Measurements from ENCODE around the gene SLCO2A1. TPM values are rescaled to one million over a fixed set of nuclear protein-coding genes. Genes with fewer than 3 reads are reported as not detected.
A peak's percentile ranks its signal among the peaks of the same experiment; 100 is the strongest.

The SLCO2A1 gene
- total and polyA plus RNA-seq, 2 donors from 2014 or later = 27.2 to 169 TPM

GRCh38 chr3:133987948-133988484 lies 41.7 kb downstream of the SLCO2A1 start:
- Histone ChIP-seq H3K4me3 (ENCODE audit: low read length in 3 of 3) (no peak overlapping the region), H3K4me1 (ENCODE audit: control insufficient read depth in 2 of 3, insufficient read depth in 2 of 3, low read depth in 1 of 3, low read length in 3 of 3) (peaks cover 2 to 29% (median 9%) of the 10 kb centered on the region in 3 donors), H3K9ac (ENCODE audit: low read length in 3 of 3) (no peak overlapping the region), H3K36me3 (ENCODE audit: control insufficient read depth in 2 of 3, insufficient read depth in 3 of 3, low read length in 3 of 3) (no peaks in the 10 kb centered on the region), H3K9me3 (ENCODE audit: control insufficient read depth in 2 of 3, insufficient read depth in 1 of 3, low read length in 3 of 3) (no peaks in the 10 kb centered on the region), H3K27ac (ENCODE audit: low read depth in 2 of 2, low read length in 2 of 2) (peak overlapping the region; percentile 2 to 19), H3K27me3 (ENCODE audit: control insufficient read depth, insufficient read depth, low read length) (no peaks in the 10 kb centered on the region)
- DNase-seq (peak in 1 of 5 donors; percentile 60), FAIRE-seq (no peak)
- no peak for TF ChIP-seq CTCF (IDR thresholded peaks at IDR 0.05; ENCODE audit: borderline replicate concordance, extremely low read depth, insufficient read depth)
- intact Hi-C loops (cut with DNase I) = no loop called here

GRCh38 chr3:133987136-133987535 lies 42.6 kb downstream of the SLCO2A1 start:
- Histone ChIP-seq H3K9ac (ENCODE audit: low read length in 3 of 3) (no peak overlapping the region), H3K4me1 (ENCODE audit: control insufficient read depth in 2 of 3, insufficient read depth in 2 of 3, low read depth in 1 of 3, low read length in 3 of 3) (peaks cover 2 to 30% (median 9%) of the 10 kb centered on the region in 3 donors), H3K27ac (ENCODE audit: low read depth in 2 of 2, low read length in 2 of 2) (no peak overlapping the region), H3K4me3 (ENCODE audit: low read length in 3 of 3) (no peak overlapping the region), H3K9me3 (ENCODE audit: control insufficient read depth in 2 of 3, insufficient read depth in 1 of 3, low read length in 3 of 3) (no peaks in the 10 kb centered on the region), H3K36me3 (ENCODE audit: control insufficient read depth in 2 of 3, insufficient read depth in 3 of 3, low read length in 3 of 3) (no peaks in the 10 kb centered on the region), H3K27me3 (ENCODE audit: control insufficient read depth, insufficient read depth, low read length) (no peaks in the 10 kb centered on the region)
- intact Hi-C loops (cut with DNase I) = no loop called here
- TF ChIP-seq CTCF (IDR thresholded peaks at IDR 0.05; ENCODE audit: borderline replicate concordance, extremely low read depth, insufficient read depth) = no peak
- FAIRE-seq = no peak
- DNase-seq = no peak

DNA sequence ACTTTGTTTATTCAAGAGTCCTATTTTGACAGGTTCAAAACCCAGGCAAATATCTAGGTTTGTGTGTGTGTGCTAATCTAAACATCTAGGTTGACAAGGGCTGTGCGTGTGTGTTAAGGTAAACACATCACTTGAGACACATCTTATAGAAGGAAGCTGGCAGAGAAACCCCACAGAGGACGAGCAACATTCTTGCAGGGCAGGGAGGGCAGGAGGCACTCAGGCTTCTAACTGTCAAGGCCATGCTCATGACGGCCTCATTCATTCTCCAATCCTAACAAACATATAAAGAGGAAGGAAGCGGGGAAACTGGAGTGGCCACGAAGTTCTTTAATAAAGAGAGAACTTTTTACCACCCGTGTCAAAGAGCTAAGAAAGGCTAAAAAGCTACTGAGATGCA lies 43.4 kb downstream of the SLCO2A1 start:
- Histone ChIP-seq H3K36me3 (ENCODE audit: control insufficient read depth in 2 of 3, insufficient read depth in 3 of 3, low read length in 3 of 3) (no peaks in the 10 kb centered on the region), H3K27me3 (ENCODE audit: control insufficient read depth, insufficient read depth, low read length) (no peaks in the 10 kb centered on the region), H3K27ac (ENCODE audit: low read depth in 2 of 2, low read length in 2 of 2) (no peak overlapping the region), H3K4me3 (ENCODE audit: low read length in 3 of 3) (no peak overlapping the region), H3K9me3 (ENCODE audit: control insufficient read depth in 2 of 3, insufficient read depth in 1 of 3, low read length in 3 of 3) (no peaks in the 10 kb centered on the region), H3K9ac (ENCODE audit: low read length in 3 of 3) (no peak overlapping the region), H3K4me1 (ENCODE audit: control insufficient read depth in 2 of 3, insufficient read depth in 2 of 3, low read depth in 1 of 3, low read length in 3 of 3) (peaks cover 2 to 30% (median 7%) of the 10 kb centered on the region in 3 donors)
- no peak for FAIRE-seq
- TF ChIP-seq CTCF (IDR thresholded peaks at IDR 0.05; ENCODE audit: borderline replicate concordance, extremely low read depth, insufficient read depth) = no peak
- intact Hi-C loops (cut with DNase I) = no loop called here
- peak in 1 of 5 donors; percentile 6 for DNase-seq

GRCh38 chr3:133984975-133985374 lies 44.8 kb downstream of the SLCO2A1 start:
- no peak overlapping the region for H3K27ac ChIP-seq (ENCODE audit: low read depth in 2 of 2, low read length in 2 of 2)
- intact Hi-C loops (cut with DNase I) = no loop called here
- no peak for FAIRE-seq

More at GRCh38 chr3:133984975-133985374, 44.8 kb downstream of the SLCO2A1 start:
- no peaks in the 10 kb centered on the region for H3K36me3 ChIP-seq (ENCODE audit: control insufficient read depth in 2 of 3, insufficient read depth in 3 of 3, low read length in 3 of 3)
- TF ChIP-seq CTCF (IDR thresholded peaks at IDR 0.05; ENCODE audit: borderline replicate concordance, extremely low read depth, insufficient read depth) = no peak
- H3K27me3 ChIP-seq (ENCODE audit: control insufficient read depth, insufficient read depth, low read length) = no peaks in the 10 kb centered on the region
- H3K4me1 ChIP-seq (ENCODE audit: control insufficient read depth in 2 of 3, insufficient read depth in 2 of 3, low read depth in 1 of 3, low read length in 3 of 3) = peaks cover 2 to 30% (median 7%) of the 10 kb centered on the region in 3 donors
- H3K9me3 ChIP-seq (ENCODE audit: control insufficient read depth in 2 of 3, insufficient read depth in 1 of 3, low read length in 3 of 3) = no peaks in the 10 kb centered on the region
- DNase-seq = no peak
- no peak overlapping the region for H3K9ac ChIP-seq (ENCODE audit: low read length in 3 of 3)
- H3K4me3 ChIP-seq (ENCODE audit: low read length in 3 of 3) = no peak overlapping the region
